Mammary epithelial cell (primary cell): ENCODE data around the gene POLR1E.

ENCODE experiments used
- CTCF ChIP-seq, 2 donors: IDR thresholded peaks in 1 of 2; conservative IDR thresholded peaks in 1 of 2; 2 replicates each; pipeline ENCODE4 v1.5.1; 2011 to 2012; ENCODE audit warnings: inconsistent platforms in 2 of 2, low read length in 2 of 2, mild to moderate bottlenecking in 2 of 2, control low read depth in 1 of 2, low read depth in 1 of 2; ENCODE audit not compliant: insufficient read depth in 1 of 2; ENCODE audit errors: extremely low read depth in 1 of 2
- EZH2 ChIP-seq: IDR thresholded peaks from 2 replicates; pipeline ENCODE4 v1.6.1; 2012; ENCODE audit warnings: low read length, inconsistent platforms, borderline replicate concordance

DNA sequence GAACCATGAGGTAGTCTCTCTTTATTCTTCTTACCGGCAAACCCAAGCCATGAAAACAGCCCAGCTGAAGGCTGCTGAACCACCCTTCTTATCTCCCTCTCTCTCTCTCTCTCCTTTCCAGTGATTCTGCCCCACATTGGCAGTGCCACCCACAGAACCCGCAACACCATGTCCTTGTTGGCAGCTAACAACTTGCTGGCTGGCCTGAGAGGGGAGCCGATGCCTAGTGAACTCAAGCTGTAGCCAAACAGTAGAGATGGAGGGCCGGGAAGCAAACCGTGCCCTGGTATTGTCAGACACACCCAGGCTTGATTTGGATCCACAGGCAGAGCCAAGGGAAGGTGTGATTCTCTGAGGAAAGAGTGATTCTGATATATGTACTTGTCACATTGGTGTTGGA lies 49.2 kb upstream of the POLR1E start:
- TF ChIP-seq CTCF (conservative IDR thresholded peaks at IDR 0.05 in 1 of 2, IDR thresholded peaks at IDR 0.05 in 1 of 2; ENCODE audit: extremely low read depth in 1 of 2, insufficient read depth in 1 of 2, low read depth in 1 of 2, low read length in 2 of 2) (no peak), EZH2 (no peak)
